HG03521 (cell line): ENCODE data around the gene NOM1.
"Not testable (repeated sequence)": the region's sequence is repeated elsewhere in the genome, so short reads cannot be mapped to it uniquely, and the experiment has no call there.

Source experiments
- ATAC-seq: cut with Tn5 transposase; IDR thresholded peaks from one replicate; pipeline ENCODE4 v1.9.1; 2021; ENCODE audit warnings: mild to moderate bottlenecking, moderate library complexity; ENCODE audit not compliant: unreplicated experiment

Gene NOM1

DNA sequence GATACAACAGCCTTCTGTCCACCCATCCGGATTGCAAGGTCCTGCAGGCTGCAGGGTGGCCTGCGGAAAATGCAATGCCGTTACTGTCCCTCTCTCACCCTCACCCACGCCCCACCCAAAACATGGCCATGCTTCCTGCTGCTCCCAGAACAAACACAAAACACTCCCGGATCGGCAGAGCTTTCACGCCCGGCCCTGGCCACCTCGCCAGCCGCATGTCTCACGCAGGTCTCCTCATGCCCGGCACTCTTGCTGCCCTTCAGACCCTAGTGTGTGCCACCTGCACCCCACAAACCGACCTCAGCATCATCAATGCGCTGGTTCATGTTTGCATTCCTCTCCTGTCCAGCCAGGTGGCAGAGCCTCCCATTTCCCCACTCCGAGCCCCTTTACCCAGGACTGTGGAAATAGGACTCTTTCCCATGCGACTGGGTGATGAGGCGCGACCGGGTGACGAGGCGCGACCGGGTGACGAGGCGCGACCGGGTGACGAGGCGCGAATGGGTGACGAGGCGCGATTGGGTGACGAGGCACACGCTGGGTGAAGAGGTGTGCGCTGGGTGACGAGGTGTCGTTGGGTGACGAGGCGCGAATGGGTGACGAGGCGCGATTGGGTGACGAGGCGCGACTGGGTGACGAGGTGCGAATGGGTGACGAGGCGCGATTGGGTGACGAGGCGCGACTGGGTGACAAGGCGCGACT is 8.9 kb upstream of the NOM1 start:
- ATAC-seq, result no peak

DNA sequence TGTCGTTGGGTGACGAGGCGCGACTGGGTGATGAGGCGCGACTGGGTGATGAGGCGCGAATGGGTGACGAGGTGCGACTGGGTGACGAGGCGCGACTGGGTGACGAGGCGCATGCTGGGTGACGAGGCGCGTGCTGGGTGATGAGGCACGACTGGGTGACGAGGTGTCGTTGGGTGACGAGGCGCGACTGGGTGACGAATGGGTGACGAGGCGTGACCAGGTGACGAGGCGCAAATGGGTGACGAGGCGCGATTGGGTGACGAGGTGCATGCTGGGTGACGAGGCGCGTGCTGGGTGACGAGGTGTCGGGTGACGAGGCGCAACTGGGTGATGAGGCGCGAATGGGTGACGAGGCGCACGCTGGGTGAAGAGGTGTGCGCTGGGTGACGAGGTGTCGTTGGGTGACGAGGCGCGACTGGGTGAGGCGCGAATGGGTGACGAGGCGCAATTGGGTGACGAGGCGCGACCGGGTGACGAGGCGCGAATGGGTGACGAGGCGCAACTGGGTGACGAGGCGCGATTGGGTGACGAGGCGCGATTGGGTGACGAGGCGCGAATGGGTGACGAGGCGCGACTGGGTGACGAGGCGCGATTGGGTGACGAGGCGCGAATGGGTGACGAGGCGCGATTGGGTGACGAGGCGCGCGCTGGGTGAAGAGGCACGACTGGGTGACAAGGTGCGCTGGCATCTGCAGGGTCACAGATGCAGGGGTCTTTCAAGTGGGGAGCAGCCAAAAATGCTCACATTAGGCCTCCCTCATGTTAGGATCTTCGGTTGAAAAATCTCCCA is 7.9 kb upstream of the NOM1 start:
- no peak for ATAC-seq

DNA sequence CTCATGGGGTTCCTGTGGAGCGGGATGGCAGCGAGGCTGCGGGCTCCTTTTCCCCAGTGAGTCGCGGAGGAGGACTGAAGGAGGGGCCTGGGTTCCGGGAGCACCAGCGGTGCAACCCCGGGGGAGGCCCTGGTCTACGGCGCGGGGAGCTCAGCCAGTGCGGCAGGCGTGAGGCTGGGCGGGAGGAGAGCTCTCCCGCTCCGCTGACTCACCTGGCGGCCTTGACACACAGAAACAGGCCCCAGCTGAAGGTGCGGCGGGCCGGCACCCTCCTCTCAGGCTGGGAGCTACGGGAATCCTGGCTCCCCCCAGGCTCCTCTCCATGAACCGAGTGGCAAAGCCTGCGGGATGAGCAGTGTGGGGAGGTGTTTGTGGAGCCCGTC is 6.8 kb upstream of the NOM1 start:
- no peak for ATAC-seq

DNA sequence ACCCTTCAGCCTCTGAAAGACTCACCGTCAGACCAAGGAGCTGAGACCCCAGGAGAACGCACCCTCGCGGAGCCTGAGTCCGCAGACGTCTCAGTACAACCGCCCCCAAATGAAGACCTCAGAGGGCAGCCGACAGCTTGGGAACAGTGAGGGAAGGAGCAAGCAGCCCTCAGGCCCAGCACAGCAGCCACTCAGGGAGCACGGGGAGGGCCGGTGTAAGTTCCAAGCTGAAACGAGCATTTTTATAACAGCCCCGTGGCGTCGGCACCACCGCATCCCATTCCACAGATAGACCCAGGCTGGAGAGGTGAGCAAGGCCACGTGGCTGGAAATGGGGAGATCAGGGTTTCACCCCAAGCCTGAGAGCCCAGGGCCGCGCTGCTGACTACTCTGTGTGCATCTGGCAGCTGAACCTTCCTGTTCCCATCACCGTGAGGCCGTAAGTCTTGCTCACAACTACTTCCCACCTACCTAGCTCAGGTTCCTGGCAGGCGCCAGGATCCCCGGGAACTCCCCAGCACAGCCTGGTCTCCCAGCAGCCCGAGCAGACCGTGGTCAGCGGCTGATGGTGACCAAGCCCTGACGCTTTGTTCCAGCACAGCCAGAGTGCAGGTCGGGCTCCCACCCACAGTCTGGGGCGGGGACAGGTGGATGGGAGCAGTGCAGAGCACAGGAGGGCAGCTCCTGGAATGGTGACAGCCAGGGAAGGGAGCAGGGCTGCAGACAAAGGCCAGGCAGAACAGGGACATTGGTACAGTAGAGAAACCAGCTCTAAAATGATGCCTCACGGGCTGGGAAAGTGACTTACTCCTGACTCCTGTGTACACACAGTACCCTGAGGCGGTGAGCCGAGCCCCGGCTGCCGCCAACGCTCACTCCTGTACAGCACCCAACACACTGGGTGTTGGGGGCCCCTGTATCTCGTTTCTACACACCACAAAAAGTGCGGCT is 6.1 kb upstream of the NOM1 start:
- ATAC-seq, result no peak

DNA sequence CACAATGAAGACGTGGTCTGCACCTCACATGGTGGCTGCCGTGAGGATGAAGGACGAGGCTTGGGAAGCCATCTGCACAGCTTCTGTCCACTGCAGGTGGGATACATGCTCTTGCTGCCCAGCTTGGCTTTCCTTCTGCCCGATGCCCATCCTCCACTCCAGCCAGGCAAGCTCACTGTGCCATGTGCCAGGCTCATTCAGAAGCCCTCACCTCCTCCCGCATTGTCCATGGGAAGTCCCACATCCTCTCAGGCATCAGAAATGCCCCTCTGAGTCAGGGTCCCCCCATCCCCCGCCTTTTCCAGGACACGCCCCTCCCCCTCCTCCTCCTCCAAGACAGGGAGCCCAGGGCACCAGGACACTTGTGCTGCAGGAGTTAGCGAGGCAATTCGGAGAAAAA is 4.6 kb upstream of the NOM1 start:
- ATAC-seq, result no peak

- no peak for ATAC-seq
These were observed 2.2 kb upstream of the NOM1 start for GRCh38 chr7:156947120-156947843.

DNA sequence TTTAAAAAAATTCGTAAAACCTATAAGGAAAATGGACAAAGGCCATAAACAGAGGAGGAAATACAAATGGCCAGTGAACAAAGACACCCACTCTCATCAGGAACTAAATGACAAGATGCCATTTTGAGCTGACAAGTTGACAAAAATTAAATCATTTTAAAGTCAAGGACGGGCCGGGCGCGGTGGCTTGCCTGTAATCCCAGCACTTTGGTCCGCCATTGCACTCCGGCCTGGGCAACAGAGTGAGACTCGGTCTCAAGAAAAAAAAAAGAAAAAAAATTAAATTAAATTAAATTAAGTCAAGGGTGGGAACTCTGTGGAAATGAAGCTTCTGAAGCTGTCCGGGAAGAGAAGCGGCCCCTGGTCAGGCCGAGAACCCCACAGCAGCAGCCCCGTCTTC is 1.2 kb upstream of the NOM1 start:
- no peak for ATAC-seq

- no peak for ATAC-seq
These were observed 908 bp downstream of the NOM1 start for GRCh38 chr7:156950381-156950858.

DNA sequence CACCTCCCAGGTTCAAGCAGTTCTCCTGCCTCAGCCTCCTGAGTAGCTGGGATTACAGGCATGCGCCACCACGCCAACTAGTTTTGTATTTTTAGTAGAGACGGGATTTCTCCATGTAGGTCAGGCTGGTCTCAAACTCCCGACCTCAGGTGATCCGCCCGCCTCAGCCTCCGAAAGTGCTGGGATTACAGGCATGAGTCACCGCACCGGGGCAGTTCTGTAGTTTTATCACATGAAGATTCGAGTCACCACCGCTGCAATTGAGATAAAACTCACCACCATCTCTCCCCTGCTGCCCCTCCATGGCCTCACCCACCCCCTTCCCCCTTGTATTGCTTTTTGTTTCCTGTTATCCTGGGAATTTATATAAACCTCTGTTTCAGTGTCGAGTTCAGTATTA is 3.7 kb downstream of the NOM1 start:
- ATAC-seq, result not testable (repeated sequence)

DNA sequence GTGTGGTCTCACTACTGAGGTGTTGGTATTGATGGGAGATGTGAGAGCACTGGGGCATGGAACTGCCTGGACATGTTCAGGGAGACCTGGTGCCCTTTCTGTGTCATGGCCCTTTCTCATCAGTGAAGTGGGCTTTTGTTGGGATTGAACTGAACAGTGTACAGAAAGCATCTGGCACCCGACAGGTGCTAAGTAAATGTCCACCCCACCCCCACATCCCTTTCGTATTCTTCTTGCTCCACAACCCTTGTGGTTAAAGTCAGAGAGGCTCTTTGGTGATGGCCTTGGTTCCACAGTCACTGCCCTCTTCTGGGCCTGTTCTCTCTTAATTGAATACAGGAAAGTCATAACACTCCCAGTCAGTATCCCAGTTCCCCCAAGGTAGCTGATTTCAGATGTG is 5.4 kb downstream of the NOM1 start:
- ATAC-seq, result no peak

- no peak for ATAC-seq
These were observed 7.2 kb downstream of the NOM1 start for GRCh38 chr7:156956727-156957126.

- ATAC-seq, result no peak
These were observed 12.6 kb downstream of the NOM1 start for GRCh38 chr7:156962145-156962544.

DNA sequence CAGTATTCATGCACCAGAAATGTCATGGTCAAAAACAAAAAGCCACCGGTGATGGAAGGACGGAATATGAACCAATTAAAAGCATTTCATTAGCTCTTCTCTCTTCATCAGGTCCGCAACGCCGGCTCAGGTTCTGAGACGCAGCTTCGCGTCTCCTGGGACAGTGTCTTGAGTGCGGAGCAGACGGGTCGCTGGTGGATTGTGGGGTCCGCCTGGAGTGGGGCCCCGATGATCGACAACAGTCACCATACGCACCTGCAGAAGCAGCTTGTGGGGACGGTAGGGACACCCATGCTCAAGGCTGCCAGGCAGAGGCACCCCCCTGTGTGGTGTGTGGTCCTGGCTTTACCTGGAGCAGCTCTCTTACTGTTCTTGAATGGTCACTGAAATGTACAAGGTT is 13.4 kb downstream of the NOM1 start:
- no peak for ATAC-seq

DNA sequence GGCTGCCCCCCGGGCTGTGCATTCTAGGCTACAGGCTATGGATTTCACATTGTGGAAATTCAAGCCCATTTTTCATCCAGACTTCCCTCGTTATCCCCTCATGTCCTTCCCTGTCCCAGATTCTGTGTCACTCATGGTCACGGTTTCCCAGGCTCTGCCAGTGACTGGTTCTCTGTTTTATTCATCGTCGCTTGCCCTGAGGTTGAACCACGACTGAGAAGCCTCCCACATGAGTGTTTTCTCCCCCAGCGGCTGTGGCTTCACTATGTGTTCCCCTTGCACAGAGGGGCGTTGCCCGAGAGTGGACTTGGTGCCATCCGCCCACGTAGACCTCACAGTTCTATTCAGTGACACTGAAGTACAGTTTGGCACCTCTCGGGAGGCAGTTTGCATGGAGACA is 14.0 kb downstream of the NOM1 start:
- ATAC-seq, result no peak

- ATAC-seq, result no peak
These were observed 15.5 kb downstream of the NOM1 start for GRCh38 chr7:156964971-156965370.

DNA sequence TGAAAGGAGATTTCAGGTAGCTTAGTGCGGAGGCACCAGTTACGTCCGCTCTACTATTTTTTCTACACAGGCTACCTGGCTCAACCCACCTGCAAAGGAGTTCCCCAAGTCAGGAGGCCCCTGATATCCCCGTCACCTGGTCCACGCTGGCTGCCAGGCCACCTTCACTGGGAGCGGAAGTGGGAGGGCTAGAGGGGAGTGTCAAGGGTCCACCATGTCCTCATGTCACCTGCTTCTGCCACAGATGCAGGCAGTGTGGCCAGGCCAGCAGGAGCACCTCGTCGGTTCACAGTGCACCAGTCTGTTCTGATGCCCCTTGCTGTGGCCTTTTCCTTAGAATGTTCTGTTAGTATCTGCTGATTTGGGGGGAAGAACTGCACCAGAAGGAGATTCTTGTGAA is 16.9 kb downstream of the NOM1 start:
- no peak for ATAC-seq

DNA sequence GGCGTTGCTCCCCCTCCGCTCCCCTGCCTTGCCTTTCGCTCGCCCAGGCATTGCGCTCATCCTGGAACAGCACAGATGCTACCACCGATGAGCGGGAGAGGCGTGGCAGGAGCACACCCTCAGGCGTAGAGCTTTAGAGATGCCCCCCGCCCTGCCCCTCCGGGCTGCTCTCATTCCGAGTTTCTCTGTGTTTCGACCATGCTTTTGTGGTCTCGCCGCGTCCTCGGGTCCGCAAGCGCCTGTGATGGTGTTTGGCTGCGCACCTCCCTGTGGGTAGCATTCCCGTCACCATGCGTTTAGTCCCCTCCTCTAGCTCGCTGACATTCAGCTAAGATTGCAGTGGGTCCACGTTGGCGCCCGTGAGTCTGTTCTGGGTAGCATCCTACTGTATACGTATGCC is 18.7 kb downstream of the NOM1 start:
- no peak for ATAC-seq

DNA sequence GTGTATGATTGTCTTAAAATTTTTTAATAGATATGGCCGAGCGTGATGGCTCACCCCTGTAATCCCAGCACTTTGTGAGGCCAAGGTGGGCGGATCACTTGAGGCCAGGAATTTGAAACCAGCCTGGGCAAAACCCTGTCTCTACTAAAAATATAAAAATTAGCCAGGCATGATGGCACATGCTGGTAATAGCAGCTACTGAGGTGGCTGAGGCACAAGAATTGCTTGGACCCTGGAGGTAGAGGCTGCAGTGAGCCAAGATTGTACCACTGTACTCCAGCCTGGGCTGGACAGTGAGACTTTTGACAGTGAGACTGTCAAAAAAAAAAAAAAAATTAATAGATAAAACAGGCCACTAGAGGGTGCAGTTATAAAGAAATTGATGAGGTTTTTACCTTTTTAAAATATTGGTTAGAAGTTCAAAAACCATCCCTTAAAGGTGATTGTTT is 20.5 kb downstream of the NOM1 start:
- no peak for ATAC-seq

- no peak for ATAC-seq
These were observed 26.1 kb downstream of the NOM1 start for GRCh38 chr7:156975620-156976019.

- no peak for ATAC-seq
These were observed 29.6 kb downstream of the NOM1 start for GRCh38 chr7:156979007-156979606.
